ENCODE data around the gene GRPEL1. TPM values are rescaled to one million over a fixed set of nuclear protein-coding genes. Genes with fewer than 3 reads are reported as not detected.

GRPEL1 gene
- total RNA-seq, 1 donor from 2014 or later = 14.0 TPM

DNA sequence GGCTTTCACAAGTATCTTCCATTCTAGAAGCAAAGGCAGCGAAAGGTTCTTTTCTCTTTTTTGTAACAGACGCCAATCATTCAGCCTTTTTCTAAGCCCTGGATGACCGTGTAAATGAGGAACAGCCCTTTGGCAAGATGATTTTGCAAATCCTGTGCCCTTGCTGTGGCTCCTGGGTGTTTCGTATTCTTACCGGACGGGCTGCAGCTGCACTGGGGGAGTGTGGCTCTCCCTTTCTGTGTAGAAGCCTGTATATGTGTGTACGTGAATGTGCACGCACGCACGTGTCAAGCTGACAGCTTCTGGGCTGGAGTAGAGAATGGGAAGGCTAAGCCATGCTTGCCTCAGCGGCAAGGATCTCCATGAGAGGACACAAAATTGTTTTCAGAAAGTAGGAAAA lies 8.2 kb downstream of the GRPEL1 start:
- Mint-ChIP-seq H3K36me3 (ENCODE audit: unreplicated experiment) (peaks cover 7% of the 10 kb centered on the region), H3K27ac (ENCODE audit: unreplicated experiment) (no peak overlapping the region), H3K9me3 (ENCODE audit: unreplicated experiment) (peaks cover 2% of the 10 kb centered on the region), H3K27me3 (ENCODE audit: unreplicated experiment) (no peaks in the 10 kb centered on the region), H3K4me1 (ENCODE audit: low read depth, unreplicated experiment) (no peaks in the 10 kb centered on the region), H3K4me3 (ENCODE audit: unreplicated experiment) (no peak overlapping the region)
- TF ChIP-seq, protein P1, sequence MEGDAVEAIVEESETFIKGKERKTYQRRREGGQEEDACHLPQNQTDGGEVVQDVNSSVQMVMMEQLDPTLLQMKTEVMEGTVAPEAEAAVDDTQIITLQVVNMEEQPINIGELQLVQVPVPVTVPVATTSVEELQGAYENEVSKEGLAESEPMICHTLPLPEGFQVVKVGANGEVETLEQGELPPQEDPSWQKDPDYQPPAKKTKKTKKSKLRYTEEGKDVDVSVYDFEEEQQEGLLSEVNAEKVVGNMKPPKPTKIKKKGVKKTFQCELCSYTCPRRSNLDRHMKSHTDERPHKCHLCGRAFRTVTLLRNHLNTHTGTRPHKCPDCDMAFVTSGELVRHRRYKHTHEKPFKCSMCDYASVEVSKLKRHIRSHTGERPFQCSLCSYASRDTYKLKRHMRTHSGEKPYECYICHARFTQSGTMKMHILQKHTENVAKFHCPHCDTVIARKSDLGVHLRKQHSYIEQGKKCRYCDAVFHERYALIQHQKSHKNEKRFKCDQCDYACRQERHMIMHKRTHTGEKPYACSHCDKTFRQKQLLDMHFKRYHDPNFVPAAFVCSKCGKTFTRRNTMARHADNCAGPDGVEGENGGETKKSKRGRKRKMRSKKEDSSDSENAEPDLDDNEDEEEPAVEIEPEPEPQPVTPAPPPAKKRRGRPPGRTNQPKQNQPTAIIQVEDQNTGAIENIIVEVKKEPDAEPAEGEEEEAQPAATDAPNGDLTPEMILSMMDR (IDR thresholded peaks at IDR 0.05; ENCODE audit: partially characterized antibody, unreplicated experiment) = no peak
- no peak for DNase-seq

DNA sequence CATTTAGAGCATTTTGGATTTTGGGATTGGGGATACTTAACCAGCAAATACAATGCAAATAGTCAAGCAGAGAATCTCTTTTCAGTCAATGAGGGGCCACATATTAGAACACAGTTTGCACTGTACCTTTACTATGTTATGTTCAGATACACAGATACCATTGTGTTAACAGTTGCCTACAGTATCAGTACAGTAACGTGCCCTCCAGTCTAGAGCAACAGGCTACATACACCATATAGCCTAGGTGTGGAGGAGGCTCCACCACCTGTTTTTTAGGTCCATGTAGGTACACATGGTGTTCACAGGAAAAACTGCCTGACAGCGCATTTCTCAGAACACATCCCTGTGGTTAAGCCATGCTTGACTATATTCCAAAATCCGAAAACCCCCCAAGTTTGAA lies 9.1 kb downstream of the GRPEL1 start:
- Mint-ChIP-seq H3K27ac (ENCODE audit: unreplicated experiment) (no peak overlapping the region), H3K4me3 (ENCODE audit: unreplicated experiment) (no peak overlapping the region), H3K4me1 (ENCODE audit: low read depth, unreplicated experiment) (peaks cover under 1% of the 10 kb centered on the region), H3K36me3 (ENCODE audit: unreplicated experiment) (peaks cover 14% of the 10 kb centered on the region), H3K9me3 (ENCODE audit: unreplicated experiment) (no peaks in the 10 kb centered on the region), H3K27me3 (ENCODE audit: unreplicated experiment) (peaks cover 2% of the 10 kb centered on the region)
- DNase-seq = no peak
- TF ChIP-seq, protein P1 (IDR thresholded peaks at IDR 0.05; ENCODE audit: partially characterized antibody, unreplicated experiment) = no peak

DNA sequence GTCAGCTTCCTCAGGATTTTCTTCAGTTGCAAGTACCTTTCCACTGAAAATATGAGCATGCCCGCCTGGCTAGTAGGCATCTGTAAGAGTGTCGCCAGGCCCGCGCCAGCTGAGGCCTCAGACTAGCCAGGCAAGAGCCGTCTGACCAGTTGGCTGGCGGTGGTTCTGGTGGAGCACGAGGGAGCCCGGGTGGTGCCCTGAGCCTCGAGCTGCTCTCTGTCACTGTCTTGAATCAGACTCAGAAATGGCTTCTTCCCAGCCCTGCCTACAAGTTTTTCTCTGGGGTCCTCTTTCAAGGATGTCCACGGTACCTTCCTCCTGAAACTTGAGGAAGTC lies 11.9 kb downstream of the GRPEL1 start:
- TF ChIP-seq, protein P1 (IDR thresholded peaks at IDR 0.05; ENCODE audit: partially characterized antibody, unreplicated experiment) = no peak
- Mint-ChIP-seq H3K4me1 (ENCODE audit: low read depth, unreplicated experiment) (peaks cover 5% of the 10 kb centered on the region), H3K27ac (ENCODE audit: unreplicated experiment) (no peak overlapping the region), H3K9me3 (ENCODE audit: unreplicated experiment) (no peaks in the 10 kb centered on the region), H3K36me3 (ENCODE audit: unreplicated experiment) (peaks cover 7% of the 10 kb centered on the region), H3K4me3 (ENCODE audit: unreplicated experiment) (no peak overlapping the region), H3K27me3 (ENCODE audit: unreplicated experiment) (peaks cover 2% of the 10 kb centered on the region)
- no peak for DNase-seq

DNA sequence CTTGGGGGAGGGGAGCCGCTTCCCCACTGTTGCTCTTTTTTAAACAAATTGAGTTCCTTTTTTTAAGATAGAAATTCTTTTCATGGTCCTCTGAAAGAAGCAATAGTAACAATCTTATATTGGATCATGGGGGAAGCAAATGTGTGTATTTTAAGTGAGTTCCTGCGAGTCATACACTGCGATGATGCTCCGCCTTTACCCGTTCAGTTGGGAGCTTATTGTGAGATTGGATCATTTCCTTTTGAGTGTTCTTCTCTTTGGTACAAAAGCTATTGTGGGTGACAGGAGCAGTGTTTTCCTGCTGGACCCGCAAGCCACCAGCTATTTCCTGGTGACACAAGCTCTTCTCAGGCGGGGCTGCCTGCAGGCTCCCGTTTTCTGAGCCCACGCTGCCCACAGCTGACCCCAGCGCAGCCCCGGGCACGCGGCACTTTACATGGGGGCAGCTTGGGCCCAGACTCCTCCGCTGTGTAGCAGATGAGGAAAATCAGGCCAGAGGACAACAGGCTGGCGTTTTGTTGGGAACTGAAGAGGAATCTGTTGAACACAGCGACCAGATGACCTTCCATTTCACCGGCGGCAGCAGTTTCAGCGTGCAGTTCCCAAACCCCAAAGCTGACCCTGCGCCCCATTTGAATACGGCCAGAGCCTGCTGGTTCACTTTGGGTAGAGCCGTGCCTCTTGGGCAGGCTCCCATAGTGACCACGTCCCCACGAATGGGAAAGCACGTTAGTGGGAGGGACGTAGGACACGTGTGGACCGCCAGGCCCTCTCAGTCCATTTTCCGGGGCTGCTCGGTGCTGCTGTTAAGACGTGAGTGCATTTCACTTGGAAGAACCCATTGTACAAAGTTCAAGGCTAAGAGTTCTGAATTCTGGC lies 12.5 kb downstream of the GRPEL1 start:
- TF ChIP-seq, protein P1 (IDR thresholded peaks at IDR 0.05; ENCODE audit: partially characterized antibody, unreplicated experiment) = no peak
- Mint-ChIP-seq H3K27me3 (ENCODE audit: unreplicated experiment) (peaks cover 2% of the 10 kb centered on the region), H3K36me3 (ENCODE audit: unreplicated experiment) (peaks cover 7% of the 10 kb centered on the region), H3K27ac (ENCODE audit: unreplicated experiment) (no peak overlapping the region), H3K9me3 (ENCODE audit: unreplicated experiment) (no peaks in the 10 kb centered on the region), H3K4me1 (ENCODE audit: low read depth, unreplicated experiment) (peaks cover 5% of the 10 kb centered on the region), H3K4me3 (ENCODE audit: unreplicated experiment) (no peak overlapping the region)
- no peak for DNase-seq

DNA sequence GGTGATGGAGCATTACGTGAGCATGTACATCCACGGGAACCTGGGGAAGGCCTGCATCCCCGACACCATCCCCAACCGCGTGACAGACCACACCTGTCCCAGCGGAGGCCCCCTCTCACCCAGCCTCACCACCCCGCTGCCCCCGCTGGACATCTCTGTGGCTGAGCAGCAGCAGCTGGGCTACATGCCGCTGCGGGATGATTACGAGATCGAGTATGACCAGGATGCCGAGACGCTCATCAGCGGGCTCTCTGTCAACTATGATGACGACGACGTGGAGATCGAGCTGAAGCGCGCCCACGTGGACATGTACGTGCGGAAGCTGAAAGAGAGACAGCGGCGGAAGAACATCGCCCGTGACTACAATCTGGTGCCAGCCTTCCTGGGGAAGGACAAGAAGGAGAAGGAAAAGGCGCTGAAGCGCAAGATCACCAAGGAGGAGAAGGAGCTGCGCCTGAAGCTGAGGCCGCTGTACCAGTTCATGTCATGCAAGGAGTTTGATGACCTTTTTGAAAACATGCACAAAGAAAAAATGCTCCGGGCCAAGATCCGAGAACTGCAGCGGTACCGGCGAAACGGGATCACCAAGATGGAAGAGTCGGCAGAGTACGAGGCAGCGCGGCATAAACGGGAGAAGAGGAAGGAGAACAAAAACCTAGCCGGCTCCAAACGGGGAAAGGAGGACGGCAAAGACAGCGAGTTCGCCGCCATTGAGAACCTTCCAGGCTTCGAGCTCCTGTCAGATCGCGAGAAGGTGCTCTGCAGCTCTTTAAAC lies 13.6 kb downstream of the GRPEL1 start:
- no peak for DNase-seq
- H3K27ac Mint-ChIP-seq (ENCODE audit: unreplicated experiment) = no peak overlapping the region
- H3K4me3 Mint-ChIP-seq (ENCODE audit: unreplicated experiment) = no peak overlapping the region
- TF ChIP-seq, protein P1 (IDR thresholded peaks at IDR 0.05; ENCODE audit: partially characterized antibody, unreplicated experiment) = no peak
- H3K9me3 Mint-ChIP-seq (ENCODE audit: unreplicated experiment) = no peaks in the 10 kb centered on the region
- H3K4me1 Mint-ChIP-seq (ENCODE audit: low read depth, unreplicated experiment) = peaks cover 6% of the 10 kb centered on the region
- peaks cover 6% of the 10 kb centered on the region for H3K27me3 Mint-ChIP-seq (ENCODE audit: unreplicated experiment)
- peaks cover 7% of the 10 kb centered on the region for H3K36me3 Mint-ChIP-seq (ENCODE audit: unreplicated experiment)
